Measurements from ENCODE around the gene MRS2.

Gene MRS2

DNA sequence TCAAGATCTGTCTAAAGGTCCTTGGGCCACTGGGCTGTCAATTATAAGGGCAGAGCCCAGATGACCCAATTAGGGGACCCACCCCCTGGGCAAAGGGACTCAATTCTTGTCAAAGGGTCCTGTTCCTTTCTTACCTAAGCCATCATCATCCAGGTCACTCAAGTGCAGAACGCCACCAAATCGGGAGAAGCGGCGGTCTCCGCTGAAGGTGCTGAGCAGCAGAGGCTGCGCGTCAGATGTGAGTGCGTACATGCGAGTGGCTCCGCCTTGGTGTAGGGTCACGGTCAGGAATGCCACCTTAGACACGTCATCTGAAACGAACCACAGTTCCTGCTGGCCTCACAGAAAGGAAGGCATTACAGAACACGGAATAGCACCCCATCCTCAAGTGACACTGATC is 34.2 kb downstream of the MRS2 start:
- DNase-seq, result no peak

DNA sequence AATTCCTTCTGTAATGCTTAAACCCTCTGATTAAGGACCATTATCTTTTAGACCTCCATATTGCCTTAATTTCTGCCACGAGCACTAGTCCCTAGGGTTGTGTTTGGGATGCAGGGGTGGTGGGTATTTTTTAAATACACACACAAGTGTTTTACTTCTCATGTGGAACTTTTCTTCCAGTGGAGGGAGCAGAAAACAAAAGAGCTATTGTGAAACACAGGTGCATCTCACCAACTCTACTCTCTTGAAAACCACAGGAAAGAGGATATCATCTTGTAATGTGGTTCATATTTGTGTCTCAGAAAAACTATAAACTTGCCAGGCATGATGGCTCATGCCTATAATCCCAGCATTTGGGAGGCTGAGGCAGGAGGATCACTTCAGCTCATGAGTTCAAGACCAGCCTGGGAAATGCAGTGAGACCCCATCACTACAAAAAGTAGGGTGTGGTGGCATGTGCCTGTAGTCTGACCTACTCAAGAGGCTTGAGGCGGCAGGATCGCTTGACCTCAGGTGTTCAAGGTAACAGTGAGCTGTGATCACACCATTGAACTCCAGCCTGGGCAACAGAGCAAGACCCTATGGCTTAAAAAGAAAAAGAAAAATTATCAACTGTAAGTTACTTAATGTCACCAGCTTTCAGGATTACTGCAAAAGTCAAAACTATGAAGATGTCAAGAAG is 37.3 kb downstream of the MRS2 start:
- no peak for DNase-seq

GRCh38 chr6:24440897-24441598 is 38.3 kb downstream of the MRS2 start:
- DNase-seq, result no peak

DNA sequence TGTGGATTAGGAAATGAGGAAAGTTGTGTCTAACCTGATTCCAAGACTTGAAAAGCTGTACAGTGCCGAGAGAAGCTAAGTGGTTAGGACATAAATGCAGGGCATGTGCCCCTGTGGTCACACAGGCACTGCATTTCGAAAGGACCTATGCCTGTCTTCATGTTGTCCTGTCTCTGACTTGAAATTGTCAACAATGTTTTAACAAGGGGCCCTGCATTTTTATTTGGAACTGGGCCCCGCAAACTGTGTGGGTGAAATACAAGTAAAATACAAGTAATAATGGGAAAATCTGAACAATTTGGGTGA is 38.8 kb downstream of the MRS2 start:
- DNase-seq, result no peak

DNA sequence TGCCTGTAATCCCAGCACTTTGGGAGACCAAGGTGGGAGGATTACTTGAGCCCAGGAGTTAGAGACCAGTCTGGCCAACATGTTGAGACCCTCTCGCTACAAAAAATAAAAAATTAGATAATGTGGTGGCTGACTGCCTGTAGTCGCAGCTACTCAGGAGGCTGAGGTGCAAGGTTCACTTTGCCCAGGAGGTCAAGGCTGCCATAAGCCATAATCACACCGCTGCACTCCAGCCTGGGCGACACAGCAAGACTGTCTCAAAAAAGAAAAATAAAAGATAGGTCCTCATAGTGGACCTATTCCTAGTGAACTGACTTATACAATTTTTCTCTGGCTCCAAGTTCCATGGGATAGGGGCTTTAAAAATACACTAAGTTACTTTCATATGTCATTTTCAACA is 41.9 kb downstream of the MRS2 start:
- no peak for DNase-seq

DNA sequence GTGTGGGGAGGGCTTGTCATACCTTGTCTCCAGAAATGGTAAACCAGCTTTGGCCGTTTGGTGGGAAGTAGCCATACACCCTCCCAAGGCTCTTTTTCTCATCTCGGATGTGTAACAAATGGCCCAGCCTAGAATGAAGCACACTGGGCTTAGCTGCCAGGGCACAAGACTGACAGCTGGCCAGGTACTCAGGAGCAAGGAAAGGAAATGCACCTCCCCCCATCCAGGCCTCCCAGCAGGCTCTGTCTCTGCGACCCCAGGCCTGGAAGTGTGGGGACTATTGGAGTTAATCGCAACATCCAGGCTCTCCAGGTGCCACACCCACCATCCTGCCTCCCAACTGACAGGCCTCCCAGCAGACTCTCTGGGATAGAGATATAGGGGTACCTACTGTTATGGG is 43.0 kb downstream of the MRS2 start:
- DNase-seq, result no peak

- DNase-seq, result no peak
These were observed 43.9 kb downstream of the MRS2 start for GRCh38 chr6:24446670-24447069.

- no peak for DNase-seq
These were observed 45.7 kb downstream of the MRS2 start for GRCh38 chr6:24448396-24448795.

DNA sequence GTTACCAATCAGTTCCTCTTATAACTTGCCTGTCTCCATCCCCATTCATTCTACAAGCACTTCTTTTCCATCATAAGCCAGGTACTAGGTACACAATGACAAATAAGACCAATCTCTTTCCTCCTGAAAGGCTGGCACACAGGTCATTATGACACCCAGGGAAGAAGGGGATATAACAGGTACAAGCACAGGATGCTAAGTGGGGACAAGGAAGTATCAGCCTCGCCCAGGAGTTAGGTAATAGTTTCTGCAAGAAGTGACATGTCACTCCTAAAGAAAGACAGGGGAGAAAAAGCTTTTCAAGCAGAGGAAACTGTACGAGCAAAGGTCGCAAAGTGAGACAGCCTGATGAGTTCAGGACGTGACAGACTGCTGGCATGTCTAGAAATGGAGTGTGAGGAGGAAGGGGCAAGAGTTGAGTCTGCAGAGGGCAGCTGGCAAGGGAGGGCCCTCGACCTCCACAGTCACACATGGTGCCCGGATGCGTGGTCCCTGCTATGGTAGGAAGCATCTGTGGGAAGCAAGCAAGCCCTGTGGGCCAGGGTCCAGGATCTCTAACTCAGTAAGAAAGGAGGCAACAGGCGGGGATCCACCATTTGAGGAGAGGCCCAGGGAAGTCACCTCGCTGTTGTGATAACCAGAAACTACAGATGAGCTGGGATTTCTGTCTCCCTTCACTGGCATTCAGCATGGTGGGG is 46.2 kb downstream of the MRS2 start:
- DNase-seq, result no peak

- no peak for DNase-seq
These were observed 49.0 kb downstream of the MRS2 start for GRCh38 chr6:24451581-24452388.

GRCh38 chr6:24453921-24454320 is 51.2 kb downstream of the MRS2 start:
- no peak for DNase-seq

DNA sequence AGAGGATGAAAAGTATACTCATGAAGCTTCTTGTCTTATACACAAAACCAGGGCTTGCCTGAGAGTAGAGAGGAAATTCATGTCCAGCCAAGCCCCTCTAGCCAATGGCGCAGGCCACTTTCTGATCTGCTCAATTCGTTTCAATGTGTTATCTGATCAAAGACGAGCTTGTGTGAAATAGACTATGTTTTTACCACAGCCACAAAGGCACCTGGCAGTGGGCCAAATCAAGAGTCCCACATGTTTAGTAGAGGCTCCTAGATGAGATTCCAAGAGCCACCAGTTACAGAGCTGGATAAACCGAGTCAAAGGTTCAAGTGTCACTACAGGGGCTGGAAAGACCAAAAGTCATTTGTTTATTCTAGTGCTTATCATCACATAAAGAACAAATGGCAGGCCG is 51.7 kb downstream of the MRS2 start:
- no peak for DNase-seq

DNA sequence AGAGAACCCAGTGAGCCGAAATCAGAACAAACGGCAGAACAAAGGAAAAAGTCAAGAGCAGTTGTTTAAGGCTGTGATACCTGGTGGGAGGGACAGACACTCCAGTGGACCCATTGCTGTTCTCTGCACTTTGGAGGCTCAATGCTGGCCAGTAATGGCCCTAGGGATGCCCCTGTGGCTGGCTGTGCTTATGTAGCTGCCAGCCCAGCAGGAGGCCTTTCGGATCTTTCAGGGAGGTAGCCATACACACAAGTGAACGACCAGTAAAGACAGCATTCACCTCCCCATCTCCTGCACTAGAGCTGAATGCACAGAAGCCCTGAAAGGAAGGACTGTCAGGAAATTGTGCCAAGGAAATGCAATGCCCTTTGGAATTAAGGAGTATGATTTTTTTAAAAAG is 52.3 kb downstream of the MRS2 start:
- no peak for DNase-seq

DNA sequence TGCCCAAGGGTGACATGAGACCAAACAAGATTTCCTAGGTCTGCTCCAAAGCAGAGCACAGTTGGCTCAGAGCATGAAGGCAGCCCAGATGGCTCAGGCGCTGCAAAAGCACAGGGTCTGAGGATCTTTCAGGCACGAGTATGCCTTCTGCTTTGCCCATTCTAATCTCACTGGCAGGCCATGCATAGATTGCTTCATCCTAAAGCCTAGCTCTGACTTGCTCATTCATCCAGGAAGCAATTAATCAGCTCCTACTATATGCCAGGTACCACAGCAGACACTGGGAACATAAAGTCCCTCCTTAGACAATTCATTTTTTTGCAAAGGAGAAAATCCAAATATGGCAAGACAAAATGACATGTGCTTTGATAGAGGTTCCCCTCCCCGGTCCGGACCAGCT is 55.4 kb downstream of the MRS2 start:
- DNase-seq, result no peak

DNA sequence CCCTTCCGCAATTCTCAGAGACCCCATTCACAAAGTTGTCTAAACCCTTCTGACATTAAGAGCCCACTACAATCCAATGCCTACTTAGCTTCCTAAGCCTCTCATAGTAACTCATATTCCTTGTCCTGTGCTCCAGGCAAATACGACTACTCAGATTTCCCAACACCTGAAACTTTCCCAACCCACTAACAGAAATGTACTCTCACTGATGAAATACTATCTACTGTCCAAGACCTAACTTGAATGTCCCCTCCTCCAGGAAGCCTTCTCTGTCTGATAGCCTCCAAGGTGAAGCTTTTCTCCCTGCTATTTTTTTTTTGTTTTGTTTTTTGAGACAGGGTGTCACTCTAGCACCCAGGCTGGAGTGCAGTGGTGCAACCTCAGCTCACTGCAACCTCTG is 56.2 kb downstream of the MRS2 start:
- no peak for DNase-seq

- no peak for DNase-seq
These were observed 58.2 kb downstream of the MRS2 start for GRCh38 chr6:24460966-24461365.

GRCh38 chr6:24464253-24465038 is 61.7 kb downstream of the MRS2 start:
- no peak for DNase-seq

- no peak for DNase-seq
These were observed 67.1 kb downstream of the MRS2 start for GRCh38 chr6:24469811-24470210.

DNA sequence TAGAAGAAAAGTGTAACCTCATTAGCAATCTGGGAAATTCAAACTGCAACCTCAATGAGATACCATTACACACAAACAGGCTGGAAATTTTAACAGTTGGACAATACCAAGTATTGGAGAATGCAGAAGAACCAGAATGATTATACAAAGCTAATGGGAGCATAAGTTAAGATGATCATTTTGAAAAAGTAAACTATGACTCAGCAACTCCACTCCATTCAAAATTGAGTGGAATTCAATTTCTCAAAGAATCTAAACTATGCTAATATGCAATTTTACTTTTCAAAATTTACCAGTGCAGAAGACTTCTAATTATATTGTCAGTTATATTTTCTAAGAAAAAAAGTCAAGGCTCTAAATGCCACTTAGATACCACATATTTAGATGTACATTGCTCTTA is 69.4 kb downstream of the MRS2 start:
- no peak for DNase-seq
